Mesendoderm (in vitro differentiated cells): ENCODE results near the gene FOXJ1.

Experiments
- DNase-seq: peaks from one replicate; pipeline ENCODE4 v3.0.0; 2013
- H2AK5ac ChIP-seq: 2 replicates; pipeline ENCODE4 v1.6.1; 2013; ENCODE audit warnings: low read length, inconsistent platforms
- H2BK120ac ChIP-seq: 2 replicates; pipeline ENCODE4 v1.6.1; 2013; ENCODE audit warnings: low read depth, mild to moderate bottlenecking, low read length, moderate library complexity, mixed read lengths
- H2BK15ac ChIP-seq: replicated peaks from 2 replicates; pipeline ENCODE4 v1.6.1; 2013; ENCODE audit warnings: low read depth, mild to moderate bottlenecking, moderate library complexity
- H2BK5ac ChIP-seq: 2 replicates; pipeline ENCODE4 v1.6.1; 2013; ENCODE audit warnings: low read length, inconsistent platforms
- H3K18ac ChIP-seq: 2 replicates; pipeline ENCODE4 v1.6.1; 2013; ENCODE audit warnings: mild to moderate bottlenecking, low read length, mixed read lengths
- H3K23ac ChIP-seq: one replicate; pipeline ENCODE4 v1.6.1; 2013; ENCODE audit warnings: low read length
- H3K27ac ChIP-seq: 2 replicates; pipeline ENCODE4 v1.5.1; 2013; ENCODE audit warnings: low read depth, mild to moderate bottlenecking, inconsistent platforms, low read length, moderate library complexity
- H3K27me3 ChIP-seq: 2 replicates; pipeline ENCODE4 v1.6.1; 2013; ENCODE audit warnings: low read length, control low read depth, mild to moderate bottlenecking, inconsistent platforms; ENCODE audit not compliant: insufficient read depth, poor library complexity
- H3K36me3 ChIP-seq: 2 replicates; pipeline ENCODE4 v1.6.1; 2013; ENCODE audit warnings: low read length, inconsistent platforms; ENCODE audit not compliant: control insufficient read depth, insufficient read depth
- H3K4ac ChIP-seq: one replicate; pipeline ENCODE4 v1.6.1; 2013; ENCODE audit warnings: low read depth, mild to moderate bottlenecking, low read length, moderate library complexity
- H3K4me1 ChIP-seq: 2 replicates; pipeline ENCODE4 v1.6.1; 2013; ENCODE audit warnings: low read depth, low read length, inconsistent platforms; ENCODE audit not compliant: control insufficient read depth
- H3K4me2 ChIP-seq: 2 replicates; pipeline ENCODE4 v1.6.1; 2013; ENCODE audit warnings: low read length
- H3K4me3 ChIP-seq: 2 replicates; pipeline ENCODE4 v1.5.1; 2013; ENCODE audit warnings: mild to moderate bottlenecking, low read length
- H3K56ac ChIP-seq: one replicate; pipeline ENCODE4 v1.6.1; 2013; ENCODE audit warnings: low read length
- H3K79me1 ChIP-seq: 2 replicates; pipeline ENCODE4 v1.6.1; 2013; ENCODE audit warnings: low read length, inconsistent platforms
- H3K79me2 ChIP-seq: 2 replicates; pipeline ENCODE4 v1.6.1; 2013; ENCODE audit warnings: mild to moderate bottlenecking, low read length; ENCODE audit not compliant: control insufficient read depth, insufficient read depth
- H3K9ac ChIP-seq: 2 replicates; pipeline ENCODE4 v1.6.1; 2013; ENCODE audit warnings: low read length, inconsistent platforms
- H4K5ac ChIP-seq: one replicate; pipeline ENCODE4 v1.6.1; 2013; ENCODE audit warnings: low read length
- H4K8ac ChIP-seq: one replicate; pipeline ENCODE4 v1.6.1; 2013; ENCODE audit warnings: low read depth, mild to moderate bottlenecking, control low read depth, low read length, moderate library complexity
- WGBS: extraction: QIAGEN DNeasy Blood & Tissue Kit; methylation state at CpG from one replicate; pipeline ENCODE4 v1.1.7; 2013; ENCODE audit warnings: low lambda C conversion rate, missing lambda C conversion rate; ENCODE audit not compliant: insufficient coverage; ENCODE audit errors: extremely low coverage; 5-methylcytosine and 5-hydroxymethylcytosine counted together
- small RNA-seq: library from polyadenylated mRNA; stranded (forward); fragments of <200 nt; extraction: miRNeasy Mini kit (QIAGEN cat#:217004); gene quantifications from one replicate; pipeline ENCODE3, GENCODE V24; 2013; ENCODE audit not compliant: insufficient read depth

The FOXJ1 gene

GRCh38 chr17:76086384-76086783, 54.7 kb downstream of the FOXJ1 start:
- Histone ChIP-seq H4K8ac (no peak overlapping the region), H2BK120ac (no peak overlapping the region), H3K56ac (no peak overlapping the region), H3K79me1 (no peaks in the 10 kb centered on the region), H3K79me2 (no peaks in the 10 kb centered on the region), H3K23ac (no peak overlapping the region), H3K36me3 (peaks cover 17% of the 10 kb centered on the region), H3K4me3 (no peak overlapping the region), H3K4me2 (no peak overlapping the region), H3K18ac (no peak overlapping the region), H3K27ac (no peak overlapping the region), H3K9ac (no peak overlapping the region), H2AK5ac (no peak overlapping the region), H3K27me3 (no peaks in the 10 kb centered on the region), H4K5ac (no peak overlapping the region), H3K4ac (no peak overlapping the region), H2BK15ac (no peak overlapping the region), H2BK5ac (no peak overlapping the region), H3K4me1 (no peaks in the 10 kb centered on the region)
- no peak for DNase-seq
- WGBS, result no CpG with 5 or more reads among the region's 9 CpGs

Small RNA genes within 50 kb of the gene (small RNA-seq; reads per million reads assigned to genes)
- gene MIR6868, result 6.4 reads per million, percentile 77 among the genes with 10 or more reads in this experiment
